Stimulated activated CD4-positive, alpha-beta T cell treated with anti-CD3 and anti-CD28 coated beads, Interleukin-1b, Interleukin-23, amount 100 ng/mL, for 48 hours (primary cell): ENCODE measurements around the gene HPGDS.
"Not testable (repeated sequence)": the region's sequence is repeated elsewhere in the genome, so short reads cannot be mapped to it uniquely, and the experiment has no call there.

Experiments
- DNase-seq: peaks from one replicate; pipeline ENCODE4 v3.0.0-alpha.2; 2020

Gene HPGDS

DNA sequence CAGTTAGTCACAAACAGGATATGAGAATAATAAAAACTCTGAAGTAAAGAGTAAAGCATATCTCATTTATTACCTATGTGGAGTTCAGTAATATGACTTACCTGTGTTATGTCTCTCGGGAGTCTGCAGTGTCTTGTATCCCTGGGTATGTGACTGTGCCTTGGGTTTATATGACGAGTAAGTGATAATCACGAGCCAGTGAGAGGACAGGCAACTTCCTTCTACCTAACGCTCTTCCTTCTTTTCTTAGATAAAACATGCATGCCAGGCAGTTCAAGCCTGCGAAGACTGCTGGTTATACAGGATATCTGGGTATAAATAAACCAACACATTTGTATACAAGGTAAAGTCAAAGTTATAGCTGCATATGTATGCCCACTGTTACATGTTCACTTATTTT lies at the start of gene HPGDS:
Gene HPGDS, minus strand, starts transcription at position 143 of the 400 bp plus-strand sequence. CDS start 8,207 bp downstream, outside the sequence.
- no peak for DNase-seq

DNA sequence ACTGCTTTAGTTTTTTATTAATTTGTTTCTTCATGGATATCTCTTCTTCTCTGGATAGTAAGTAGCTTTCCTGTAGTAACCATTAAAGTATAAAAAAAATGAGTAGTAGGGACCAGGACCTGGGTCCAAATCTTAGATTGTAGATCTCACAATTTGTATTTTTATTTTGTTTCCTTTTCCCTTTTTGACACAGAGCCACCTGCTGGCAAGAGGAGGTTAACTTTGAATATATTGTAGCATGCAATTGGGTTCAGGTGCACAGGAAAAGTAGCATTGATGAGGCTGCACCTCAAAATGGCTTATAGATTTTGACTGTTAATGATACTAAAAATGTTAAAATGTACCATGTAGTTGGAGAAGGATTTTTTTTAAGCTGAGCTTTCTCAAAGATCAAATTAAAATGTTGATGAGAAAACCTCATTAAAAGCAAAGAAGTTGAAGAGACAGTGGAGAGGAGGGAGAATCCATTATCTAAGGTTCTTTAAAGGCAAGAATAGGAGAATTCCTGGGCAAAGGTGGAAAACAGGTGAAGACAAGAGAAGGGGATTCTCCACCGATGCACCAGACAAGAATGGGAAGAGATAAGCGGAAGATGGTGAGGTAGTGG lies 48.3 kb upstream of the HPGDS start:
- no peak for DNase-seq

DNA sequence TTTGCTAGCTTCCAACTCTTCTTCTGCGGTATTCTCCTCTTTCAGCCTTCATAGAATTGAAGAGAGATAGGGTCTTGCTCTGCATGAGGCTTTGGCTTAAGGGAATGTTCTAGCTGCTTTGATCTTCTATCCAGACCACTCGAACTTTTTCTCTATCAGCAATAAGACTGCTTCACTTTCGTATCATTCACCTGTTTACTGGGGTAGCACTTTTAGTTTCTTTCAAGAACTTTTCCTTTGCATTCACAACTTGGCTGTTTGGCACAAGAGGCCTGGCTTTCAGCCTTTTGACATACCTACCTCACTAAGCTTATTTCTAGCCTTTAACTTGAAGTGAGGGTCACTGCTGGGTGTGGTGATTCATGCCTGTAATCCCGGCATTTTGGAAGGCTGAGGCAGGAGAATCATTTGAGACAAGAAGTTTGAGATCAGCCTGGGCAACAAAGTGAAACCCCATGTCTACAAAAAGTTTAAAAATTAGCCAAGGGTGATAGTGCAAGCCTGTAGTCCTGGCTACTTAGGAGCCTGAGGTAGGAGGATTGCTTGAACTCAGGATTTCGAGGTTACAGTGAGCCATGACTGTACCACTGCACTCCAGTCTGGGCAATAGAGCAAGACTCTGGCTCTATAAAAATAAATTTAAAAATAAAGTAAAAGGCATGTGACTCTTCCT lies 47.1 kb upstream of the HPGDS start:
- DNase-seq, result no peak

DNA sequence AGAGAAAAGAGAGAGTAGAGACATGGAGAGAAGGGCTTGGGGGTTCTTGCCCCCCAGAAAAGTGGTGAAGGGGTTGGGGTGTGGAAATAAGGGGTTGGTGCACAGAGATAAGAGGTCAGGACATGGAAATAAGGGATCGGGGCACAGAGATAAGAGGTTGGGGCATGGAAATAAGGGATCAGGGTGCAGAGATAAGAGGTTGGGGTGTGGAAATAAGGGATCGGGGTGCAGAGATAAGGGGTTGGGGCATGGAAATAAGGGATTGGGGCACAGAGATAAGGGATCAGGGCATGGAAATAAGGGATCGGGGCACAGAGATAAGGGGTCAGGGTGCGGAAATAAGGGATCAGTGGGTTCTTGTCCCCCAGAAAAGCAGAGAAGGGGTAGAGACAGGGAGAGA lies 45.3 kb upstream of the HPGDS start:
- DNase-seq, result not testable (repeated sequence)

DNA sequence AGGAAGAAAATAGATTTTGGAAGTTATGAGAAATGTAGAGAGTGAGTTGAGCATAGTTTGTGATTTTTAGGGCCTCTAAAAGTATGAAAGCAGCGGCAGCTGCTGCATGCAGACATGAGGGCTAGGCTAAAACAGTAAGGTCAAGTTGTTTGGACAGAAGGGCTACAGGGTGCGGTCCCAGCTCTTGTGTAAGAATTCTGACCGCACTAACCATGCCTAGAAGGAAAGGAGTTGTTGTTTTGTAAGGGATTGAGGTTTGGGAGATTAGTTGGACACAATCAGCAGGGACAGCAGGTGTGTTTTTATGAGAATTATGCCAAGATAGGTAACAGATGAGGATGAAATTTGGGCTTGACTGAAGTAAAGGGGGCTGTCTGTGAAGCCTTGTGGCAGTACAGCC lies 42.8 kb upstream of the HPGDS start:
- not testable (repeated sequence) for DNase-seq

DNA sequence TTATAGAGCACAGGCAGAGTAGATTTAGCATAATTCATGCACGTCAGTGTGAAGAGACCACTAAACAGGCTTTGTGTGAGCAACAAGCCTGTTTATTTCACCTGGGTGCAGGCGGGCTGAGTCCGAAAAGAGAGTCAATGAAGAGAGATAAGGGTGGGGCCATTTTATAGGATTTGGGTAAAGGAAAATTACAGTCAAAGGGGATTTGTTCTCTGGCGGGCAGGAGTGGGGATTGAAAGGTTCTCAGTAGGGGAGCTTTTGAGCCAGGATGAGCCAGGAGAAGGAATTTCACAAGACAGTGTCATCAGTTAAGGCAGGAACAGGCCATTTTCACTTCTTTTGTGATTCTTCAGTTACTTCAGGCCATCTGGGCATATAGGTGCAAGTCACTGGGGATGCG lies 40.3 kb upstream of the HPGDS start:
- not testable (repeated sequence) for DNase-seq

DNA sequence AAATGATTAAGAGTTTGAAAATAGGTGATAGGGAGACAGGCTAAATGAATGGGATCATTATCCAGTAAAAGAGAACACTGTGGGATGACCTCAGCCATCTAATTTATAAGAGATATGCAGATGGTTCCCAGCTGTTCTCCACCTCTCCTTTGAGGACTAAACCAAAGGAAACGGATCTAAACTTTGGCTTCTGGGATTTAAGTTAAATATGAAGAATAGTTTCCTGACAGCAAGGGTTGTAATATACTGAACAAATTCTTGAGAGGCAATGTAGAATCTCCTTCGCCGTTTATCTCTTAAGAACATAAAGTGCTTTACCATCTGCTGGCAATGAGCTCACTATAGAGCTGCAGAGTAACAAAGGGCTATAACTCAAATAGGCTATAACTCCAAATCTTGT lies 35.4 kb upstream of the HPGDS start:
- DNase-seq, result no peak

DNA sequence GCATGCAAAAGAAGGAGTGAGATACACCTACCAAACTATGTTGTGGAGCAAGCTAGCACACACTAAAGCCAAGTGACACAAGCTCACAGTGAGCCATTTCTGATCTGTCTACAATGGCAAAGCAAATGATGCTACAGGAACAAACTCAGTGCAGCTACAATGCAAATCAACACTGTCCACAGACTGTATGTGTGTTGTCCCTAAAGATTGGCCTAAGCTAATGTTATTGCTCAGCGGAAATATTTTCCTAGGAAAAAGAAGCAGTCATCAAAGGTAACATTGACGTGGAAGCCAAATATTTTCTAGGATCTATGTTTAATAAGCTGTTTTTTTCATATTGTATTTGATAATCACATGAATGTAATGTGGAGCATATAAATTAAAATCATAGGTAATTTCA lies 34.7 kb upstream of the HPGDS start:
- no peak for DNase-seq

DNA sequence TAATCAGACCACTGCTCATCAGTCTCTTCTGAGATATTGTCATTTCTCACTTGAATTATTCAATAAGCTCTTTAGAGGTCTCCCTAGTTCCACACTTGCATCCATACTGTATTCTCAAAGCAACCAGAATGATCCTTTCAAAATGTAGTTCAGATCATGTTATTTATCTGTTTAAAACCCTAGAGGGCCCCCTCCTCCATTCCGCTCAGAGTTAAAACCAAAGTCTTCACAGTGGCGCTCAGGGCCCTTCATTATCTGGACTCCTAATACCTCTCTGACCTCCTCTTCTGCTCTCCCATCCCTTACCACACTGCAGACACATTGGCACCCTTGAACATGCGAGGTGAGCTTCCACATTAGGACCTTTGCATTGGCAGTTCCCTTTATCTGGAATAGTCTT lies 32.7 kb upstream of the HPGDS start:
- DNase-seq, result no peak

DNA sequence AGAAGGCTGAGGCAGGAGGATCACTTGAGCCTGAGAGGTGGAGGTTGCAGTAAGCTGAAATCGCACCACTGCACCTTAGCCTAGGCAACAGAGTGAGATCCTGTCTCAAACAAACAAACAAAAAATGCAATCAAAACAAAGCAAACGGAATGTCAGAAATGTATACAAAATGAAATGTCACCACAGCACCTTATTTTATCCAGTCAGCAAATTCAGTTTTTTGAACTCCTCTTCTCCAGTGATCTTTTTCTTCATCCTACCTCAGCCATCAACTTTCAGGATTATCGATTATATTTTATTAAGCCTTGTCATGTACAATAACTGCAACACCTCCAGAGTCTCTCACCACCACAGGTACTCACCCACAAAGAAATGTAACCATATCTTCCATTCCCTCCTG lies 31.1 kb upstream of the HPGDS start:
- no peak for DNase-seq

DNA sequence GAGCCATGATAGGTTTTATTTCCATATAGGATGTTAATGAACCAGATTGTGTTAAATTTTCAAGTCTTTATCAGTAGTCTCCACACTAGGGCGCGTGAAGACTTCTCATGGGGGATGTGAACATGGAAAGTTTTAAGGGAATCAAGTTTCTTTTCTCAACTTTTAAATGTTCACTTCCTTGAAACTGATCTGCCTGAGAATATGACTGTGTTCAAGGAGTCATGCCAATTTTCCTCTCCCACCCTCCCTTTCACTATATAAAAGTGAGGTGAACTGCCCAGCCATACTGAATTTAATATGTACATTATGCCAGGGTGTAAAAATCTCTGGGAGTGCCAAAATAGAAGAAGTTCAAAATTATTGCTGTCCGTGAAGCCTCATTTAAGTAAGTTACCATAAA lies 30.4 kb upstream of the HPGDS start:
- no peak for DNase-seq

DNA sequence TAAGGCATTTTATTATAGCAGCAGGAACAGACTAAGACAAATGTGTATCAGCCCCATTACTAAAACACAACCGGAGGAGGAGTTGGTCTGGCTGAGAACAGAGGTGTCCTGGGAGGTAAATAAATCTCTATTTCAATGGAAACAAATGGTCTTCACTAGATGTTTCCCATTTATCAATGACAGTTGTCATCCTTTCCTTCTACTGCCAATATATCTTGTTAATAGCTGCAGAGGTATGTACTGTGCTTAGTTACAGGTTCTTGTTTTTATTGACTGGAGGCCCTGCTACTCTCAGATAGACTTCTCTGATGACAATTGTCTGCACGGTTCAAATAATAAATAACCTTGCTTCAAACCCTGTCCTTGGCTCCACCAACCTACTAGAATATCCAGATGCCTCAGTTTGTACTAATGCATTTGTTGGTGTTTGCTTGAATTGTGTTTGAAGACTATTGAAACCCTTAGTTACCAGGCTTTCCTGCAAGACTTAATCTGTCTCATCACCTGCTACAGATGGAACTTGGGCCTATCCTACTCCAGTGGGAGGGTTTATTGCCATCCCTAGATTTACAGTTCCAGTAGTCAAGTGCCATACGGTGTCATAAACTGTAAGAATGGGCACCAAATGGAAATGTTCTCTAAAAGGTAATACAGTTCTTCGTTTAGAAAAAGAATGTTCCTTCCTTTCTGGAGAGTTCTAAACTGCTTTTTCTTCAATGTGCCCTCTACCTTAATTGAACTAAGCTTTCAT lies 29.8 kb upstream of the HPGDS start:
- no peak for DNase-seq

DNA sequence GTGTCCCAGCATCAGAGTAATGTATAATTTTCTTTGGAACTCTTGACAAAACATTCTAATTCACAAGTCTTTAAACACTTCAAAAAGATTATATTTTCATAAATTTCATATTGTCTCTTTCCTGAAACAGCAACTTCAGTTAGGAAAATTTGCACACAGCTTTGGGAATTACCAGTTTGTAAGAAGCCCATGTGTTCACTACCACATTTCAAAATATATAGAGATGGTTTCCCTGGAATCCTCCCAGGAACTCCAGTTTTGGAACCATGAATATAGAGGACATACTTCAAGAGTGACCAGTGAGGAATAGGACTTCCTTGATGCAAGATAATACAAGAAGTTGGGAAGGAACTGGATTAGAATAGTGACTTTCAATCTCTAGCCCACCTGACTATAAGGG lies 28.7 kb upstream of the HPGDS start:
- no peak for DNase-seq

DNA sequence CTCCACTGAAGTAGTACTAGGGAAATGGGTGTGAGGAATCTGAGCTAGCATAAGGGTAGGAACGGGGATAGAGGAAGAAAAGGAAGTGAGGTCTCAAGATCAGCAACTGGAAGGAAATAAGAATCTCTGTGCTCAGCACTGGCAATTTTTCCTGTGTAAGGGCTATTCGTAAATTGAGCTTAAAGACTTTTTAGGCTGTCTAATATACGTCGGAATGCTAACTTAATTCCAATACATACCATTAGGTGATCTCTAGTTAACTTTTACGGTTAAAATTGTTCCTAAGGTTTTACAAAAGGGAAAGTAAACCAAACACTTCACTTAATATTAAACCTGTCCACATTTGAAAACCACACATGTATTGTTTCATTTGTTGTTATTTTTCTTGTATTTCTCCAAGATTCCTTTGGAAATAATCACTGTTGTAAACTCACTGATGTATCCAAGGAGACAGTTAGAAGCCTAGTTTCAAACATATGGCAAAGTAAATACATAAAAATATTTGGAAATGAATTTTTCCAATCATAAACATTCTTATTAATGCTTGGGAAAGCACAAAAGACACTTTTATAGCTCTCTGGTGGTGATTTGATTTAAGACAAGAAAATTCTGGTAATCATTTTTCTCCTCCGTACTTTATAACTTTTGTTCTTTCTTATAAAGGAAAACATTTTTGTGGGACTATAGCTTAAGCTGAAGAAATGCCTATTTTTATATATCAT lies 28.1 kb upstream of the HPGDS start:
- DNase-seq, result no peak

DNA sequence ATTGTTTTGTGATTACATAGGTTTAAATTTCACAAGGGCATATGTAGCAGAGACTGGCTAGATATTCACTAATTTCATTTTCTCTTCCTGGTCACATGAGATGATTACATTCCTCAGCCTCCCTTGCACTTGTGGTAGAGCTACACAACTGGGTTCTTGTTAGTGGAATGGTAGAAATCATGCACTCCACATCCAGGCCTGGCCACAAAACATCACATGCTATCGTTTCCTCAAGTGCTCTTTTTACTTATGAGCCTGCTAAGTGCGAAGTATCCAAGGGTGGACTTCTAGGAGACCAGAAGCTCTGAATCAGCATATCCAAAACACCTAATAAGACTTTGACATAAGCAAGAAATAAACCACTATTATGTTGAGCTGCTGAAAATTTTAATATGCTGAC lies 26.4 kb upstream of the HPGDS start:
- DNase-seq, result no peak

DNA sequence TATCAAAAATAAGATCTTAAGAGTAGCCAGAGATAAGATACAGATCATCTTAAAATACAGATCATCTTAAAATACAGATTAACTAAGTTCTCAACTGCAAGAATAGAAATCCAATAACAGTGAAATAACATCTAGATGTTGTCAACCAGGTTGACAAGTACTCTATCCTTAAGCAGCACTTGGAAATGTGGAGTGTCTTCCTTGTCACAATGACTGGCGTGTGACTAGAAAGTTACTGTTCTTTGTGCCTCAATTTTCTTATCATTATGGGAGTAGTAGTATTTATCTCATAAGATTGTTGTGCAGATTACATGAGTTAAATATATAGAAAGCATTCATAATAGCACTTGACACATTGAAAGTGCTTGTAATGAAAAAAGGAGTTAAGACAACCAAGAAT lies 25.8 kb upstream of the HPGDS start:
- no peak for DNase-seq

DNA sequence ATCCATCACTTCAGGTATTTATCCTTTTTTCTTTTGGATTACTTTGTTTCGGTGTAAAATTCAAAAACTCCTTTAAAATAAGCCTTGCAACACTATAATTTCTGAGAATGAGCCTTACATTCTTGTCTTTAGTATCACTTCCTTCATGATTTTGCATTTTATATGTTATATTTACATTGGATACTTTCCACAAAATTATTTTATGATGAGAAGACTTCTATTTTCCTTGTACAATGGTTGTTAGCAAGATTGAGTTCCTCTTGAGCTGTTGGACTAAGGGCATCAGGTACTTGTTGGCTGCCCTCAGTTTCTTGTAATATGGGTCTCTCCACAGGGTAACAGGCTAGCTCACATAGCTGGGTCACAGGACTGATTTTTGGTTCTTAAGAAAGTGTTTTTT lies 22.7 kb upstream of the HPGDS start:
- DNase-seq, result no peak

DNA sequence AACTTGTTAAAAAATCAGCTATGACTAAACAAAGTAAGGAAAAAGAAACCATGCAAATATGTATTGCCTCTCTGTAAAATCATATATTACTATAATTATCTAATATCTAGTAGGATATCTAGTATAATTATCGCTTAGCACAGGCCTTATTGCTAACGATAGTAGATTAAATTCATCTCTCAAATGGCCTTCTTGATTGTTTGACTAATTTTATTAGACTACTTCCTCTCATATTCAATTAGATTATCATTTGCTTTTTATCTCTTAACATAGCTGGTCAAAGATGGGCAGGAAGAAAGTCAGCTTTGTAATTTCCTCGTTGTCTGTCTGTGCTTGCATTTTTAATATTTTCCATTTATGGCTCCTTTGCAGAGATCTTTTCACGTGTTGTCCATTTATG lies 21.9 kb upstream of the HPGDS start:
- no peak for DNase-seq

DNA sequence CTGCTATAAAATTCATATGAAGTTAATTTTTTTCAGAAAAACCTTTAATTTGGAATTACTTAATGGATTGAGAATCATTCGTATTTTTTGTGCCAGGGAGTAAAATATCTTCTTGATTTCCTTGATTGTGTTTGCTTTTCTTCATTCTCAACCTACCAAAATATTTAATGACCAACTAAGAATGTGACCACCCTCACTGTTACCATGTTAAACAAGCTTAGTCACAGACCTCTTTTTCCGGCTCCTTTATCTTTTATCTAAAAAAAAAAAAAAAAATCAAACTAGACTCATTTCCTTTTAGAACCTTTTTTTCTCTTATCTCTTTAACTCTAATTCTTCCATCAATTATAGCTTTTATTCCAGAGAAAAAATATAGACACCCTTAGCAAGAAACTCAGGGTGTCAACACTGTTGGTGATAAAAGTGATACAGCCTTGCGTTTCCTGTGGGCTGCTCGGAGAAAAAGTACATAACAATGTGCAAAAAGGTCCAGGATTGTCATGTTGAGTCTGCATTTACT lies 20.6 kb upstream of the HPGDS start:
- DNase-seq, result no peak

DNA sequence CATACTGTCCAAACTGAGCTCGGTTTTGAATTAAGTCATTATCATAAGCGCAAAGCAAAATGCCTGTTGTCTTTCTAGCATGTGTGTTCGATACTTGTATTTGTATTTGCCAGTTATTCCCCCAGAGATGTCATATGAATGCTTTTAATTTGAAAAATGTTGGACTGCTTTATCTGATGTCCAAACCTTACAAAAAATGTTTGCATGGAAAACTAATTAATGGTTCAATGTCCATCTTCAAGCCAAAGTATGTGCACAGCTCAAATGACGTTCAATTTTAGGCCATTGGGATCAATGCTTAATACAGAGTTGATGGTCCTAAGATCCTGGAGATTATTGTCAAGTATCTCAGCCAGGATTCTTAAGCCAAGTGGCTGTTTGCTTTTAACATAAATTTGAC lies 17.2 kb upstream of the HPGDS start:
- DNase-seq, result no peak

DNA sequence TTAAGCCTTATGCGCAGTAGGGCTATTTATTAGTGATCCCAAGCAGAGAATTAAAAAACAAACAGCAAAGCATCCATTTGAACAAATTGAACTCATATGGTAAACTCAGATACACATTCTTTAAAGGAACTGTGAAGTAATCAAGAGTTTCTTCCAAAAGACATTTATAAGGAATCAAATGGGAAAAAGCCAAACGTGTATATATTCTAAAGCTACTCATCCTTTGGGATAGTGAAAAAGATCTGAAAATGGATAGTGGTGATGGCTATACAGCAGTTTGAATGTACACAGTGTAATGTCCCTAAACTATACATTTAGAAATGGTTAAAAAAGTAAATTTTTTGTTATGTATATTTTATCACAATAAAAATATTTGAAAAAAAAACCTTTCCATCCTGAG lies 16.6 kb upstream of the HPGDS start:
- DNase-seq, result no peak

DNA sequence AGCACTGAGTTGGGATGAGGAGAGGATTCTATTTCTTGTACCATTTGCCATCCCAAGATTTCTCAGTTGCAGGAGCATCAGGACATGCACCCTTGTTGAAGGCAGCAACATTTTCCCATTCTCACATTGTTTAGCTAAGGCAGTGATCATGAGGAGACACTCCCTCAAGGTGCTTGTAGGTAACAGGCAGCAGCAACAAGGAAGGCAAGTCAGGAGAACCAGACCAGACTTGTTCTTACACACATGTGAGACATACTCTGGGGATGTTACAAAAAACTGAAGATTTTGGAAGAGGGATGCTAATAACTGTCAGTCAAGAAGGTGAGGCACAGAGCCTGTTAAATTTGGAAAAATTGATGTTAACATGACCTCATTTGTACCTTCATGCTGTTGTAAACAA lies 15.5 kb upstream of the HPGDS start:
- no peak for DNase-seq

DNA sequence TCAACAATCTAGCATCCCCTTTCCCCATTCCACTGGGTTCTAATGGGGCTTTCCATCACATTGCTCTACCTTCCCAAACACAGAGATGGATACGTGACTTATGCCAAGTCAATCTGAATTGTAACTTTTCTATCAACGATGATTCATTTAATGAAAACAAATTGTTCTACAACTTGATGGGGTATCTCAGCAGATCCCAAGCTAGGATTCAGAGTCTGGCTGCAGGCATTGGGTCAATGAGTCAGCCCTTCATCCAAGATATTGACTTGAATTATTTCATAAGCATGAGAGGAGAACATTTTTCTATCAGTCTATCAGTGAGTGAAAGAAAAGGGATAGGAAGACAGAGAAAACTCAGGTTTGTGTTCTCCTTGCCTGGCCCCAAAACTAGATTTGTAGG lies 15.0 kb upstream of the HPGDS start:
- DNase-seq, result no peak

DNA sequence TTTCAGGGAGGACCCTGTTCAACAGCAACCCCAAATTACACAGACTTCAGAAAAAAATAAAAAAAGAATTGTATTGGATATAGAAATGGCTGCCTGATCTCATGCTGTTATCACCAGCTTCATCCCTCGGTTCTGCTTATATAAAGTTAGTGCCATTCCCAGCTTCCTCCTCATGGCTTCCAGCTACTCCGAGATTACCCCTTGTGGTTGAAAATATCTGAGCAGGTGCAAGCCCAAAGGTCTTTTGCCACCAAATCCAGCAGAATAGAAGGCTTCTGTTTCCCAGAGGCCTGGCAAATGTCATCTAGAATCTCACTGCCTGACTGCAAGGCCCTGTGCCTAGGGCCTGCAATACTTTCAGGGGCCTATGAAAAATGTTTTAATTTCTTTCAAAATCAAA lies 13.8 kb upstream of the HPGDS start:
- DNase-seq, result no peak
